ENCODE measurements around the gene GGA1.
"Not testable (repeated sequence)": the region's sequence is repeated elsewhere in the genome, so short reads cannot be mapped to it uniquely, and the experiment has no call there.

Gene GGA1

DNA sequence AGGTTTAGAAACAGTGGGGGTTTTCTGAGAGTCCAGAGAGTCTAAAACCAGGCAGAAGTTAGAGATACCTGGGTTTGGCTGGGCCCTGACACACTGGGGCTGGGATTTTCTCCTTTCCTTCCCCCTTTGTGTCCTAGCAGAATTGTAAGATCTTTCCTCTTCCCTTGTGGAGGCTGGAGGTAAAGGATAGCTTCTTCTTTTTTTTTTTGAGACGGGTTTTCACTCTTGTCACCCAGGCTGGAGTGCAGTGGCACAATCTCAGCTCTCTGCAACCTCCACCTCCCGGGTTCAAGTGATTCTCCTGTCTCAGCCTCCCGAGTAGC is 1.5 kb downstream of the GGA1 start:
- not testable (repeated sequence) for DNase-seq

- no peak for DNase-seq
These were observed 2.0 kb downstream of the GGA1 start for GRCh38 chr22:37610480-37611129.

- DNase-seq = no peak
These were observed 2.6 kb downstream of the GGA1 start for GRCh38 chr22:37611207-37611606.

DNA sequence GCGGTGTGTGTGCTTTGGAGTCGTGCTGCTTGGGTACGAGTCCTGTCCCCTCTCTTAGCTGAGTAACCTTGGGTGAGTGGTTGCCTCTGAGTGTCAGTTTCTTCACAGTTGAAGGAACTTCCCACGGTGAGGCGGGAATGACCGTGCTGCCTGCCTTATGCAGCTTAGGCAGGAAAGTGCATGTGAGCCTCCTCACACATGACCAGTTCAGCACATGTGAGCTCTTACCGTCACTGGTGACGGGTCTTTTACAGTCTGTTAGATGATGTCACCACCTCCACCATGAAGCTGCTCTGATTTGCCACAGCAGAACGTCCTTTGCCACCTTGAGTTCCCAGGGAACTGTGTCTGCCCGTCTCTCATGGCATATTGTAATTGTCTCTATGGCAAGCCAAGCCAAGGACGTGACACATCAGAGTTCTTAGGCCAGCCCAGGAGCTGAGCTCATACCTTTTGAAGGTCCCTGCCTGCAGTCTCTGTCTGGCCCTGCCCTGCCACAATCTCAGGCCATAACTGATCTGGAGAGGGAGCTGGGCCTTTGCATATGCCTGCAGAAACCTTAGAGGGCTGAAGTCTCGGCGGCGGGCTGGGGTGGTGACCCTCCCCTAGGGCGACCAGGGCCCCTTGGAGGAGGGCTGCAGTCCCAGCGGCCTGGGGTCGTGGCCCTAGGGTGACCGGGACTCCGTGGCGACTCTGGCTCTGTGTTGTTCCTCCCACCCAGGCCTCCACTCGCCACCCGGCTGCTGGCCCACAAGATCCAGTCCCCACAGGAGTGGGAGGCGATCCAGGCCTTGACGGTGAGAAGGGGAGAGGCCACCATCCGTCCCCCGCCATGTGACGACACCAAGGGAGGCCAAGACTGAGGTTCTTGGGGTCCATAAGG is 7.8 kb downstream of the GGA1 start:
- DNase-seq = peak; percentile 8

GRCh38 chr22:37617431-37617830 is 8.8 kb downstream of the GGA1 start:
- DNase-seq = no peak

- DNase-seq = peak; percentile 2
These were observed 9.5 kb downstream of the GGA1 start for GRCh38 chr22:37618072-37618656.

DNA sequence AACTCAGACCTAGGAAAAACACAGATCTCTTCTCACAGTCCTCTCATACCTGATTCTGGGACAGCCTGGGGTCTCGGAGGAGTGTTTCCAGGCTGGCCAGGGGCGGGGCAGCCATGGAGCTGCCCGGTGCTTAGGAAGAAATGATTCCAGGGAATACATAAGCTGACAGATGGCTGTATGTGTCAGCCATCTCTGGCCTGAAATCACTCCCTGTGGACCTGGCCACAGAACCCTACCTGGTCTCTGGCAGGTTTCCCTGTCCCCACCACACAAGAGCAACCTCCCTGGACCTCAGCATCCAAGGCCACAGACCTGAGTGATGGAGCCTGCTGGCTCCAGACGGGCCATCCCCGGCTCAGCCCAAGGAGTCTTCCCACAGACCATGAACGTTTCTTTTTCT is 10.0 kb downstream of the GGA1 start:
- peak; percentile 2 for DNase-seq

DNA sequence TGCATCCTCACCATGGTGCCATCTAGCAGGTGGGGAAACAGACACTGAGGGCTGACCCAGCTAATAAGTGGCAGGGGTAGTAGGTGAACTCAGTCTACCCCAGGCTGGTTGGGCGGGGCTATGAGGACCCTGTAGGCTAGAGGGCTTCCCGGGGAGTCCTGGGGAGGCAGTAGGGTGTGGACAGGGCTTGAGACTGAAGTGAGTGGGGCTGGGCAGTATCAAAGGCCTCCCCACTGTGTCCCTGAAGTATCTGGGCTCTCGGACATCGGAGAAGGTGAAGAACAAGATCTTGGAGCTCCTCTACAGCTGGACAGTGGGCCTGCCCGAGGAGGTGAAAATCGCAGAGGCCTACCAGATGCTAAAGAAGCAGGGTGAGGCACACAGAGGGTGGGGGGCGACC is 11.4 kb downstream of the GGA1 start:
- no peak for DNase-seq

DNA sequence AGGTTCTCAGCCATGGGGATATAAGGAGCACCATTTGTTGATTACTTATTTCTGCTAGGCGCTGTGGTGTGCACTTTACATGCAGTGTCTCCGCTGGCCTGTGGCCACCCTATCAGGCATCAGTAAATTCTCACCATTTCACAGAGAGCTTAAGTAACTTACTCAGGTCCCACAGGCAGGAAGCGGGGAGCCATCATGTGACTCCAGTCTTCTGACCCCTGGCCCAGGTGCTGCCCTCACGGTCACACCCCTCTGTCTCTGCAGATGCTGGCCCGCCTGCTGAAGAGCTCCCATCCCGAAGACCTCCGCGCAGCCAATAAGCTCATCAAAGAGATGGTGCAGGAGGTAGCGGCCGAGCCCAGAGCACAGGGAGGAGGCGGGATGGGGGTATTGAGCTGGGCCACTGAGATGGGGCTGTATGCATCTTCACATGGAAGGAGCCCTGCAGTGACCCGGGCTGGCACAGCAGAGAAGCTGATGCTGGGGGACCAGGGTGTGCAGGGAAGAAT is 12.8 kb downstream of the GGA1 start:
- DNase-seq = no peak

- peak; percentile 73 for DNase-seq
These were observed 14.7 kb downstream of the GGA1 start for GRCh38 chr22:37623075-37624016.

GRCh38 chr22:37624017-37624365 is 15.4 kb downstream of the GGA1 start:
- no peak for DNase-seq

- DNase-seq = no peak
These were observed 16.2 kb downstream of the GGA1 start for GRCh38 chr22:37624876-37625275.

DNA sequence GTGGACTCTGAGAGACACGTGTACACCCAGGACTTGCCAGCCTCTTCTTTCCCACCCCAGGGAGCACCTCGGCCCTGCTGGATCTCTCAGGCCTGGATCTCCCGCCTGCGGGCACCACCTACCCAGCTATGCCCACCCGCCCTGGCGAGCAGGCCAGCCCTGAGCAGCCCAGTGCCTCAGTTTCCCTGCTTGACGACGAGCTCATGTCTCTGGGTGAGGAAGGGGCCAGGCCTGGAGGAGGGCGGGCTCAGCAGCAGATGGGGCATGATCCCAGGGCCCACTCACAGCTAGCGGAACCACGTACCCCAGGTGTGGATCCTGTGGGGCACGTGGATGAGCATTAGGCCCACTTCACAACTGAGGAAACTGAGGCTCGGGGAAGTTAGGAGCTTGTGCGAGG is 17.1 kb downstream of the GGA1 start:
- DNase-seq = no peak

- DNase-seq = no peak
These were observed 17.5 kb downstream of the GGA1 start for GRCh38 chr22:37626144-37626543.

- no peak for DNase-seq
These were observed 18.0 kb downstream of the GGA1 start for GRCh38 chr22:37626556-37627075.

- no peak for DNase-seq
These were observed 18.5 kb downstream of the GGA1 start for GRCh38 chr22:37627121-37627520.

- no peak for DNase-seq
These were observed 18.9 kb downstream of the GGA1 start for GRCh38 chr22:37627545-37627944.

- DNase-seq = no peak
These were observed 20.2 kb downstream of the GGA1 start for GRCh38 chr22:37628830-37629229.

DNA sequence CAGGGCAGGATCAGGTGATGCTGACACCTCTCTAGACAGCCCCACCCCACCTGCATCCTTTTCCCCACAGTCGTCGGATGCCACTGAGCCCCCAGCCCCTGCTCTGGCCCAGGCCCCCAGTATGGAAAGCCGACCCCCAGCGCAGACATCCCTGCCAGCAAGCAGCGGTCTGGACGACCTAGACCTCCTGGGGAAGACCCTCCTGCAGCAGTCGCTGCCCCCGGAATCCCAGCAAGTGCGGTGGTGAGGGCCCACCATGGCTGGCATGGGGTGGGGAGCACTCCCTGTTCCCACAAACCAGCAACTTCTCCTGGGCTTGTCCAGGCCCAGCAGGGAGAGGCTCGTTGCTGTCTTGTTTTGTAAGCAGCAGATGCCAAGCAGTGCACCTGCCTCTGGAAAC is 21.3 kb downstream of the GGA1 start:
- DNase-seq = no peak

DNA sequence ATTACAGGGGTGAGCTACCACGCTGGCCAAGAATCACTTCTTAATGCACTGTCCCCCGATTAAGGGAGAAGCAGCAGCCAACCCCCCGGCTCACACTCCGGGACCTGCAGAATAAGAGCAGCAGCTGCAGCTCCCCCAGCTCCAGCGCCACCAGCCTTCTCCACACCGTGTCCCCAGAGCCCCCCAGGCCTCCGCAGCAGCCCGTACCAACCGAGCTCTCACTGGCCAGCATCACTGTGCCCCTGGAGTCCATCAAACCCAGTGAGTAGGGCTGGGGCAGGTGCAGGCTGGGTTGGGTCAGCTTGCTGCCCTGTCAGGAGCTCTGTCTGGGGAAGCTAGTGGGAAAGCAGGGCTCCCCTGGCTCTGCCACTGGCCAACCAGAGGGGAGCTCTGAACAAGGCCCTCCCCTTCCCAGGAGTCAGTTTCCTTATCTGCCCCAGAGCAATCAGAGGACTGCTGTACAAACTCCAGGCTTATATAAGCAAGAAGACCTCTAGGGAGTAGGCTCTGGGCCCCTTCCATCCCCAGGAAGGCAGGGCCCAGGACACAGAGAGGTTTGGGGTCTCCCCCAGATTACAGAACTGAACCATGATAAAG is 22.3 kb downstream of the GGA1 start:
- no peak for DNase-seq

GRCh38 chr22:37631448-37632173 is 23.0 kb downstream of the GGA1 start:
- no peak for DNase-seq

All from 8988T (cell line).